ENCODE data around the gene MCF2L2. TPM values are rescaled to one million over a fixed set of nuclear protein-coding genes. Genes with fewer than 3 reads are reported as not detected.

MCF2L2 gene
- total RNA-seq, 4 donors from 2014 or later, result 0.59 to 4.1 (median 1.7) TPM

- H3K27ac ChIP-seq, result no peak overlapping the region
- no peak for DNase-seq
- H3K4me1 ChIP-seq, result no peaks in the 10 kb centered on the region
- no peaks in the 10 kb centered on the region for H3K27me3 ChIP-seq
- H3K4me3 ChIP-seq, result no peak overlapping the region
- no peaks in the 10 kb centered on the region for H3K36me3 ChIP-seq
- H3K9me3 ChIP-seq, result no peaks in the 10 kb centered on the region
- TF ChIP-seq CTCF (IDR thresholded peaks at IDR 0.05) (no peak), POLR2A (IDR thresholded peaks at IDR 0.05) (no peak)
- intact Hi-C loops (cut with DNase I; ENCODE audit: low total_unique reads), result no loop called here
Observed at GRCh38 chr3:183244981-183245476, 183.4 kb downstream of the MCF2L2 start.

- H3K4me3 ChIP-seq, result no peak overlapping the region
- DNase-seq, result no peak
- TF ChIP-seq CTCF (IDR thresholded peaks at IDR 0.05), result no peak
- no peak for TF ChIP-seq POLR2A (IDR thresholded peaks at IDR 0.05)
- no peaks in the 10 kb centered on the region for H3K4me1 ChIP-seq
- intact Hi-C loops (cut with DNase I; ENCODE audit: low total_unique reads), result no loop called here
- H3K9me3 ChIP-seq, result no peaks in the 10 kb centered on the region
- no peak overlapping the region for H3K27ac ChIP-seq
- H3K36me3 ChIP-seq, result no peaks in the 10 kb centered on the region
- no peaks in the 10 kb centered on the region for H3K27me3 ChIP-seq
Observed at GRCh38 chr3:183244219-183244618, 184.2 kb downstream of the MCF2L2 start.

GRCh38 chr3:183242431-183242830 lies 186.0 kb downstream of the MCF2L2 start:
- intact Hi-C loops (cut with DNase I; ENCODE audit: low total_unique reads), result no loop called here
- H3K4me1 ChIP-seq, result no peaks in the 10 kb centered on the region
- H3K9me3 ChIP-seq, result no peaks in the 10 kb centered on the region
- H3K36me3 ChIP-seq, result no peaks in the 10 kb centered on the region
- H3K4me3 ChIP-seq, result no peak overlapping the region
- TF ChIP-seq CTCF (IDR thresholded peaks at IDR 0.05) (no peak), POLR2A (IDR thresholded peaks at IDR 0.05) (no peak)
- H3K27ac ChIP-seq, result no peak overlapping the region
- no peak for DNase-seq
- H3K27me3 ChIP-seq, result no peaks in the 10 kb centered on the region

- Histone ChIP-seq H3K9me3 (no peaks in the 10 kb centered on the region), H3K36me3 (no peaks in the 10 kb centered on the region), H3K4me3 (no peak overlapping the region), H3K4me1 (no peaks in the 10 kb centered on the region), H3K27ac (no peak overlapping the region), H3K27me3 (no peaks in the 10 kb centered on the region)
- intact Hi-C loops (cut with DNase I; ENCODE audit: low total_unique reads), result no loop called here
- no peak for TF ChIP-seq CTCF (IDR thresholded peaks at IDR 0.05)
- TF ChIP-seq POLR2A (IDR thresholded peaks at IDR 0.05), result no peak
- DNase-seq, result no peak
Observed at GRCh38 chr3:183239046-183239445, 189.4 kb downstream of the MCF2L2 start.

GRCh38 chr3:183233966-183234365 lies 194.5 kb downstream of the MCF2L2 start:
- TF ChIP-seq POLR2A (IDR thresholded peaks at IDR 0.05), result no peak
- TF ChIP-seq CTCF (IDR thresholded peaks at IDR 0.05), result no peak
- no peaks in the 10 kb centered on the region for H3K4me1 ChIP-seq
- DNase-seq, result no peak
- intact Hi-C loops (cut with DNase I; ENCODE audit: low total_unique reads), result no loop called here
- H3K4me3 ChIP-seq, result no peak overlapping the region
- H3K27me3 ChIP-seq, result no peaks in the 10 kb centered on the region
- H3K9me3 ChIP-seq, result no peaks in the 10 kb centered on the region
- no peak overlapping the region for H3K27ac ChIP-seq
- H3K36me3 ChIP-seq, result no peaks in the 10 kb centered on the region

All from uterus (tissue), 4 donors.